Thyroid gland (tissue), 4 donors: ENCODE measurements around the gene SETD7. TPM values are rescaled to one million over a fixed set of nuclear protein-coding genes. Genes with fewer than 3 reads are reported as not detected.

Experiments used
- DNase-seq, 2 donors: peaks; one replicate each; pipeline ENCODE4 v3.0.0-alpha.2; 2019
- H3K27ac ChIP-seq, 3 donors: fragments of 200-600 bp; sonication (generic); 1 replicate in 2 of 3; 2 replicates in 1 of 3; pipeline ENCODE4 v1.5.1; 2016 to 2019; ENCODE audit warnings: mild to moderate bottlenecking in 1 of 3, moderate library complexity in 1 of 3
- H3K27me3 ChIP-seq: fragments of 200-600 bp; sonication (generic); one replicate; pipeline ENCODE4 v1.5.1; 2019
- H3K36me3 ChIP-seq, 2 donors: fragments of 200-600 bp; sonication (generic); one replicate each; pipeline ENCODE4 v1.5.1; 2016 to 2019
- H3K4me1 ChIP-seq, 2 donors: fragments of 200-600 bp; sonication (generic); one replicate each; pipeline ENCODE4 v1.5.1; 2017 to 2019
- H3K4me3 ChIP-seq, 3 donors: fragments of 200-600 bp; sonication (generic); replicated peaks in 1 of 3; 1 replicate in 2 of 3; 2 replicates in 1 of 3; pipeline ENCODE4 v1.5.1; 2016; ENCODE audit warnings: mild to moderate bottlenecking in 1 of 3
- H3K9me3 ChIP-seq: fragments of 200-600 bp; sonication (generic); one replicate; pipeline ENCODE4 v1.5.1; 2017
- POLR2A ChIP-seq, 2 donors: fragments of 450-650 bp; IDR thresholded peaks; one replicate each; pipeline ENCODE4 v1.6.1; 2017; ENCODE audit warnings: antibody characterized with exemption in 2 of 2, mild to moderate bottlenecking in 2 of 2, moderate library complexity in 1 of 2
- WGBS, 2 donors: methylation state at CpG; one replicate each; pipeline ENCODE4 v1.1.5; 2017; 5-methylcytosine and 5-hydroxymethylcytosine counted together
- intact Hi-C: fragments of 100-400 bp; cut with DNase I; formaldehyde crosslinking; loops from one replicate; pipeline ENCODE4 v1.15.1; 2023
- total RNA-seq, 4 donors: library from RNA; depleted of rRNA; stranded (reverse); fragments of >200 nt; gene quantifications; one replicate each; pipeline ENCODE4 v1.2.3, GENCODE V29; 2016
- TF ChIP-seq, protein P1 (sequence below), 6 experiments: fragments of 200-600 bp in 3 of 6; fragments of 450-650 bp in 3 of 6; sonication (generic) in 3 of 6; IDR thresholded peaks; one replicate each; pipeline ENCODE4 v1.5.1; 2016 to 2019; ENCODE audit warnings: antibody characterized with exemption in 6 of 6, mild to moderate bottlenecking in 2 of 6, inconsistent platforms in 1 of 6, moderate library complexity in 1 of 6

SETD7 gene
- total RNA-seq = 10 to 100 TPM; 33.3 to 73.0 (median 37.1) TPM

DNA sequence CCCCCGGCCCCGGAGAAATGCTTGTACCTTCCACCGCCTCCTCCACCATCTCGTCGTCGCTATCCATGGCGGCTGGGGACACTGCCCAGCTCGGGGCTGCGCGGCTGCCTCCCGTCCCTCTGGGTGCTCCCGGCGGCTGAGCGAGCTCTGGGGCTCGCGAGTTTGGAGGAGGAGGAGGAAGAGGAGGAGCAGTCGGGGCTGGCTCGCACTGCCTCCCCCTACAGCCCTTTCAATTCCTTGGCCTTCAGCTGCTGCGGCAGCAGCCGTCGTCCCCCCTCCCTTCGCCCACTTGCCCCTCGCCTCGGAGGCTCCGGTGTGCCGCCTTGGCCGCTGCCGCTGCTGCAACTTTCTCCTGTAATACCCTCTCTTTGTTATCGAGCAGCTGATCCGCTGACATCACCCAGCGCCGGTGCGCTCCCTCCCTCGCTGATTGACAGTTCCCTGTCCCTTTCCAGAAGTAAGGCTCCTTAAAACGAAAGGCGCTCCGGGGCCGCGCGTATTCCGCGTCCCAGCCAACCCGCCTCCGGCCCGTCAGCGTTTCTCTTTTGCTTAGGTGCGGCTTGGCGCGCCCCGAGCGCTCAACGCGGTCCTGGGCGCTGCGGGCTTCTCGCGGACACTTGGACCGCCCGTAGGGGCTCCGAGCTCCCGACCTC, at the start of gene SETD7:
Gene SETD7 (minus strand): TSS at position 149 of the 653 bp plus-strand sequence. CDS start 82 bp downstream, at position 67.
- intact Hi-C loops = loop anchor here (10.0 kb wide), 1 partner anchor 101 kb away; the partner anchor contains the start of gene RAB33B
- Histone ChIP-seq H3K4me1 (peaks cover 27 to 45% of the 10 kb centered on the region in 2 donors), H3K9me3 (no peaks in the 10 kb centered on the region), H3K27me3 (no peaks in the 10 kb centered on the region), H3K27ac (peak within 1 kb of the TSS; percentile 95 to 96 (median 95)), H3K4me3 (peak within 1 kb of the TSS; percentile 81 to 94 (median 81)), H3K36me3 (no peaks in the 10 kb centered on the region)
- WGBS, 2 donors = 0% methylated on average over 52 to 54 of the region's 61 CpGs
- TF ChIP-seq, protein P1, sequence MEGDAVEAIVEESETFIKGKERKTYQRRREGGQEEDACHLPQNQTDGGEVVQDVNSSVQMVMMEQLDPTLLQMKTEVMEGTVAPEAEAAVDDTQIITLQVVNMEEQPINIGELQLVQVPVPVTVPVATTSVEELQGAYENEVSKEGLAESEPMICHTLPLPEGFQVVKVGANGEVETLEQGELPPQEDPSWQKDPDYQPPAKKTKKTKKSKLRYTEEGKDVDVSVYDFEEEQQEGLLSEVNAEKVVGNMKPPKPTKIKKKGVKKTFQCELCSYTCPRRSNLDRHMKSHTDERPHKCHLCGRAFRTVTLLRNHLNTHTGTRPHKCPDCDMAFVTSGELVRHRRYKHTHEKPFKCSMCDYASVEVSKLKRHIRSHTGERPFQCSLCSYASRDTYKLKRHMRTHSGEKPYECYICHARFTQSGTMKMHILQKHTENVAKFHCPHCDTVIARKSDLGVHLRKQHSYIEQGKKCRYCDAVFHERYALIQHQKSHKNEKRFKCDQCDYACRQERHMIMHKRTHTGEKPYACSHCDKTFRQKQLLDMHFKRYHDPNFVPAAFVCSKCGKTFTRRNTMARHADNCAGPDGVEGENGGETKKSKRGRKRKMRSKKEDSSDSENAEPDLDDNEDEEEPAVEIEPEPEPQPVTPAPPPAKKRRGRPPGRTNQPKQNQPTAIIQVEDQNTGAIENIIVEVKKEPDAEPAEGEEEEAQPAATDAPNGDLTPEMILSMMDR (IDR thresholded peaks at IDR 0.05) = no peak
- peak; percentile 73 to 82 for TF ChIP-seq POLR2A (IDR thresholded peaks at IDR 0.05)
- DNase-seq = peak; percentile 72 to 77

DNA sequence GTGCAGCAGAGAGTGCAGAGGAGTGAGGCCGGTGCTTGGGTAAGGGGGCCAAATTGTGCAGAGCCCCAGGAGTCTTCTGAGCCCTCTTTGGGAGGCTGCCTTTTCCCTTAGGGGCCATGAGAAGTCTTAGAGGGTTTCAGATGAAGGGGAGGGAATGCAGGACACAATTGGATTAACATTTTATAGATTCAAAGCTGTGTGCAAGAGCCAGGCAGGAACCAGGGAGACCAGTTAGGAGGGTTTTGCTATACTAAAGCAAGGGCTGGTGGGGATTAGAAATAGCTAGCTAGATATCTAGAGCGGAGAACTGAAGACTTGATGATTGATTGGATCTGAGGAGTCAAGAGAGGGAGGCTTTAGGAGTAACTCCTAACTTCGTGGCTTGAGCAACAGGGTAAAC, 49.5 kb upstream of the SETD7 start:
- Histone ChIP-seq H3K36me3 (no peaks in the 10 kb centered on the region), H3K27me3 (no peaks in the 10 kb centered on the region), H3K9me3 (no peaks in the 10 kb centered on the region), H3K27ac (no peak overlapping the region), H3K4me1 (no peaks in the 10 kb centered on the region), H3K4me3 (no peak overlapping the region)
- TF ChIP-seq, protein P1 (IDR thresholded peaks at IDR 0.05) = no peak
- TF ChIP-seq POLR2A (IDR thresholded peaks at IDR 0.05) = no peak
- 86 to 91% methylated on average over 3 of the region's 3 CpGs for WGBS, 2 donors
- intact Hi-C loops = loop anchor here (5.0 kb wide), 1 partner anchor 47 kb away; no protein-coding TSS in a partner anchor
- DNase-seq = no peak

DNA sequence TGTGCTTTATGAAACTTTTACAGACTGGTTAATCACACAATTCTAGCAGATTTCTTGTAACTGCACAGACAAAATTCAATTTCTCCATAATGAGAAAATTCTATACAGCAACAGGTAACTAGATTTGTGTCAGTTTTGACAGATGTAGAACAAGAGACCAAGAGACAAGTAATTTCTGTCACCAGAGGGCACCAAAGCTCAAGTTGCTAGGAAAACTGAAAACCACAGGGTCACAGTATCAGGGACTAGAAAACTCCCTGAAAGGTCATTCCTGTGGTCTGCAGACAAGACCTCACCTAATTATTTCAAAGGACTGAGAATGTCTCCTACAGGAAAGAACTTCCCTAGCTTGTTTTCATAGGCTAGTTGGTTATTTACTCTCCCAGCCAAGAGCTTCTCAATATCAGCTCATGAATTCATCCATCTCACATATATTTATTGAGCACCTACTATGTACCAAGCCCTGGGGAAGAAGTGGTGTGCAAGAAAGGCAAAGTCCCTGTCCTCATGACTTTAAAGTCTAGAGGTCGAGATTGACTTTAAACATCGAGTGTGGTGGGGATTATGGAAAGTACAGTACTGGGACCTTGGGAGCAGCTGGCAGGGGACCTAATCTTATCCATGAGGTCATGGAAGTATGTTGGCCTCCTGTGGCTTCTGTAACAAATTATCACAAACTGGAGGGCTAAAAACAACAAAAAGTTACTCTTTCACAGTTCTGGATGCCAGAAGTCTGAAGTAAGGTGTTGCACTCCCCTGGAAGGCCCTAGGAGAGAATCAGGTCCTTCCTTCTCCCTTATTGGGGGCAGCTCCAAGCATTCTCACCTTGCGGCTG, 47.8 kb upstream of the SETD7 start:
- Histone ChIP-seq H3K27ac (no peak overlapping the region), H3K9me3 (no peaks in the 10 kb centered on the region), H3K36me3 (no peaks in the 10 kb centered on the region), H3K4me3 (no peak overlapping the region), H3K27me3 (no peaks in the 10 kb centered on the region), H3K4me1 (no peaks in the 10 kb centered on the region)
- intact Hi-C loops = no loop called here
- TF ChIP-seq POLR2A (IDR thresholded peaks at IDR 0.05) = no peak
- TF ChIP-seq, protein P1 (IDR thresholded peaks at IDR 0.05) = peak in 5 of 6 experiments; percentile 36 to 70 (median 60)
- WGBS, 2 donors = 62 to 75% methylated on average over 3 of the region's 3 CpGs
- peak; percentile 17 to 39 for DNase-seq

DNA sequence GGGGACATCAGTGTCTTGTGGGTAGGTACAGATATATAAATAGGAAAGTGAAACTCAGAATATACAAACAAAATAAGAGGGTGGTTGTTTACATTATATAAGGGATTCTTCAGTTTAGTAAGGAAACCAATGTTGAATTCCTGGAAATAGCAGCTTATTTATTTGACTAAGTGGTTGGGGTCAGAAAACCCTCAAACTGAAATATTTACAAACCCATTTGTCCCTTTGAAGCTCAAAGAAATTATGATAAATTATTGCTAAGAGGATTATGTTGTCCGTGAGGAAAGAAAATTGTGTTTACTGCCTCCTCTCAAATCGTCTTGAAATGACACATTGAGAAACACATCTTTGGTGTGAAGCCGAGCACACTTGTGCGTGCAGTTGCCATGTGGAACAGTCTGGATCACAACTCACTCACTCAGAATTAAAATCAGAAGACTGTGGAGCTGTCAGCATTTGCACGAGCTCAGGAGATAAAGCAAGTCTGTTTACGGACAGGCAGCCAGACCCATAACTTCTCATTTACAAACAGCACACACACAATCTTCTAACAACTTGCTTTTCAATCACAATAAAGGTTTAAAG, 46.8 kb upstream of the SETD7 start:
- Histone ChIP-seq H3K4me1 (no peaks in the 10 kb centered on the region), H3K4me3 (no peak overlapping the region), H3K9me3 (no peaks in the 10 kb centered on the region), H3K27me3 (no peaks in the 10 kb centered on the region), H3K36me3 (no peaks in the 10 kb centered on the region), H3K27ac (no peak overlapping the region)
- WGBS, 2 donors = 62 to 72% methylated on average over 6 of the region's 6 CpGs
- no peak for TF ChIP-seq POLR2A (IDR thresholded peaks at IDR 0.05)
- TF ChIP-seq, protein P1 (IDR thresholded peaks at IDR 0.05) = no peak
- no peak for DNase-seq
- intact Hi-C loops = no loop called here
